SK-N-SH (cell line): Measurements from ENCODE around the gene PABPN1L.

Experiments used
- CHD2 ChIP-seq: fragments of 150-350 bp; IDR thresholded peaks from 2 replicates; pipeline ENCODE4 v1.6.1; 2018; ENCODE audit warnings: low read length; ENCODE audit not compliant: partially characterized antibody
- CTCF ChIP-seq: fragments of 200-600 bp; sonication (generic); IDR thresholded peaks from 2 replicates; pipeline ENCODE4 v1.6.1; 2017; ENCODE audit warnings: antibody characterized with exemption, mild to moderate bottlenecking, moderate library complexity
- EP300 ChIP-seq, 2 experiments: IDR thresholded peaks; 2 replicates each; pipeline versions ENCODE4 v1.4.0 to v1.6.1; 2012; ENCODE audit warnings: borderline replicate concordance in 1 of 2, low read depth in 1 of 2, low read length in 1 of 2
- EZH2phosphoT487 ChIP-seq: fragments of 200-600 bp; sonication (generic); IDR thresholded peaks from 2 replicates; pipeline ENCODE4 v1.6.1; 2017; ENCODE audit warnings: low read depth, mixed run types, mild to moderate bottlenecking, antibody characterized with exemption, moderate library complexity, borderline replicate concordance
- GABPA ChIP-seq: IDR thresholded peaks from 2 replicates; pipeline ENCODE4 v1.4.0; 2012; ENCODE audit warnings: low read depth, mild to moderate bottlenecking
- MXI1 ChIP-seq: IDR thresholded peaks from 2 replicates; pipeline ENCODE4 v1.6.1; 2012; ENCODE audit warnings: mild to moderate bottlenecking, low read depth, low read length, improper control_type of control experiment
- NFIC ChIP-seq: IDR thresholded peaks from 2 replicates; pipeline ENCODE4 v1.4.0; 2012; ENCODE audit warnings: borderline replicate concordance
- POLR2AphosphoS5 ChIP-seq: IDR thresholded peaks from 2 replicates; pipeline ENCODE4 v1.6.1; 2012; ENCODE audit warnings: low read depth, low read length
- RFX5 ChIP-seq: IDR thresholded peaks from 2 replicates; pipeline ENCODE4 v1.6.1; 2012; ENCODE audit warnings: mild to moderate bottlenecking, improper control_type of control experiment, low read length
- YY1 ChIP-seq: IDR thresholded peaks from 2 replicates; pipeline ENCODE4 v1.4.0; 2012; ENCODE audit warnings: low read depth, mild to moderate bottlenecking
- ZBTB33 ChIP-seq: IDR thresholded peaks from 2 replicates; pipeline ENCODE4 v1.4.0; 2012; ENCODE audit warnings: low read depth, borderline replicate concordance

- no peak for TF ChIP-seq CHD2
- TF ChIP-seq CTCF, result no peak
- TF ChIP-seq GABPA, result no peak
- no peak for TF ChIP-seq NFIC
- no peak for TF ChIP-seq POLR2AphosphoS5
- no peak for TF ChIP-seq ZBTB33
- TF ChIP-seq RFX5, result no peak
- TF ChIP-seq EZH2phosphoT487, result no peak
- no peak for TF ChIP-seq MXI1
- no peak for TF ChIP-seq YY1
- no peak for TF ChIP-seq EP300 (IDR thresholded peaks at IDR 0.05; ENCODE audit: borderline replicate concordance in 1 of 2, low read depth in 1 of 2, low read length in 1 of 2)
Measured at GRCh38 chr16:88835383-88835782, 31.1 kb downstream of the PABPN1L start.
